GM21447 (cell line): ENCODE data around the gene FCHO2.
"Not testable (repeated sequence)": the region's sequence is repeated elsewhere in the genome, so short reads cannot be mapped to it uniquely, and the experiment has no call there.

Source experiments
- ATAC-seq: cut with Tn5 transposase; IDR thresholded peaks from one replicate; pipeline ENCODE4 v1.9.1; 2021; ENCODE audit not compliant: unreplicated experiment

FCHO2 gene

DNA sequence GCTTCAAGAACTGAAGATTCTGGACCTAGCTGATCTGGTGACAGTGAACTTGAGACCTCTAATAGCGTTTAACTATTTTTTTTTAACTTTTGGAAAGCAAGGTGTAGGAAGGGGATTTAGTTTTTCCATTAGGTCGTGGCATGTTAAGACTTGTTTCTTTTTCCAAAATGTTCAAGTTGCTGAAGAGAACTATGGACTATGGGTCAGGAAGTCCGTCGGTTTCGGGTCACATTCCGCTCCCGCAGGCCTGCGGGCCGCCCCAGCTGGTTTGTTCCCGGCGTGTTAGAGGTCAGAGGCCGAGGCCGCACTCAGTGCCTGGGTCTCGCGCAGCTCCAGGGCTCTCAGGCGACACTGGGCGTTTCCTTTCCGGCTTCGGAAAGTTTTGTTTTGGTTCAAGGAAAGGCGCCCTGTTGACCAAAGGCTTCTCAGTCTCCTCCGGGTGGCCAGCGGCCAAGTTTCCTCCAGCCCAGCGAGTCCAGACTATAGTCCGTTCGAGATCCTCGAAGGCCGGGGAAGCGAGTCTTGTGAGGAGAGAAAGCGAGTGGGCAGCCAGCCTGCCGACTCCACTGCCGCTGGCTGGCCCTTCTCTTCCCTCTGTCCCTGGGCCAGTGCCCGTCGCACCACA is 586 bp upstream of the FCHO2 start:
- ATAC-seq: peak; percentile 44

DNA sequence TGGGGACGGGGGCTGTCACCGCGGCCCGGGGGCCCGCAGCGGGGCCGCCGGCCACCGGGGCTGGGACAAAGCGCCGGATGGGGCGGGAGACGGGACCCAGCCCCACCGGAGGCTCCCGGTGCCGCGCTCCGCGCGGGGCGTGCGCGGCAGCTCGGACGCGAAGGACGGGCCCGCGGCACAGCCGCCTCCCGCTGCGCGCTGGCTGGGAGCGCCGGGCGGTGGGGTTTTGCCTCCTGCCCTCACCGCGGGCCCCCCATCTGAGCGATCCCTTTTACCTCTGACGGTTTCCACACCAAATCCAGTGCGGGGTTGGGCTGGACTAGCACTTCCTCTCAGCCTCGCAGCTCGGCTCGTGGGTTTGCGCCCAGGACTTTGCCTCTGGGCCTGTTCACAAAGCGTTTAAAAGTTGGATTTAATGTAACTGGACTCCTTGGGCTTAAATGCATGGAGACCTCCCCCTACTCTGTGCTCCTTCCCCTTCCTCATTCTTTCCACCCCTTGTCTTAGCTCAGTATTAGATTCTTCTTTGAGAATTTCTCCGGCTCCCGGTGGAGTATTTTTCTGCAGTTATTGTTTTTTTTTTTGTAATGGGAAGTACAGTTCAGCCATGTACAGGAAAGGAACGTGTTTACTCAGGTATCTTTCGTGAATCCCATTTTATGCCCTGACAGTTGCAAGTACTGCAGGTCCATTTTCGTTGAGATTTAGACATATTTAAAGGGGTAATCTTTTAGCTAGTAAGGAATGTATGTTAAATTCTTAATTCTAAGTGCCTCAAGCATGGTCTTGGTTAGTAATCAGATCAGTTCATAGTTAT is 691 bp downstream of the FCHO2 start:
- peak; percentile 38 for ATAC-seq

DNA sequence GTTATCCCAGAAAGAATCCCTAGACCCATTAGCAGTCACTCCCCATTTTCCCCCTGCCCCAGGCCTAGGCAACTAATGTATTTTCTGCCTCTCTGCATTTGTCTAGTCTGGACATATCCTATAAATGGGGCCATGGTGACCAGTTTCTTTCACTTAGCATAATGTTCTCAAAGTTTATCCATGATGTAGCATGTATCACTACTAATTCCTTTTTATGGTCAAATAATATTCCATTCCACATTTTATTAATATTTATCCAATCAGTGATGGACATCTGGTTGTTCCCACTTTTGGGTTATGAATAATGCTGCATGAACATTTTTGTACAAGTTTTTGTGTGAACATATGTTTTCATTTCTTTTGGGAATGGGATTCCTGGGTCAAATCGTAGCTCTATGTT is 1.5 kb downstream of the FCHO2 start:
- no peak for ATAC-seq

DNA sequence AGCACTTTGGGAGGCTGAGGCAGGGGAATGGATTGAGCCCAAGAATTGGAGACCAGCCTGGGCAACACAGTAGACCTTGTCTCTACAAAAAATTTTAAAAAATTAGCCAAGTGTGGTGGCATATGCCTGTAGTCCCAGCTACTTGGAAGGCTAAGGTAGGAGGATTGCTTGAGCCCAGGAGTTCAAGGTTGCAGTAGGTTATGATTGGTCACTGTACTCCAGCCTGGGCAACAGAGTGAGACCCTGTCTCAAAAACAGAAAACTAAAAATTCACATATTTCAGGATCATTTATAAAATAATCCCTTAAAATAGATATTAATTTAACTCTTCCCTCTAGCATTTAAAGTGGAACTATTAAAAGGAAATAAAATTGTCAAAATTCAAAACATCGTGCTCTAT is 3.4 kb downstream of the FCHO2 start:
- ATAC-seq: no peak

DNA sequence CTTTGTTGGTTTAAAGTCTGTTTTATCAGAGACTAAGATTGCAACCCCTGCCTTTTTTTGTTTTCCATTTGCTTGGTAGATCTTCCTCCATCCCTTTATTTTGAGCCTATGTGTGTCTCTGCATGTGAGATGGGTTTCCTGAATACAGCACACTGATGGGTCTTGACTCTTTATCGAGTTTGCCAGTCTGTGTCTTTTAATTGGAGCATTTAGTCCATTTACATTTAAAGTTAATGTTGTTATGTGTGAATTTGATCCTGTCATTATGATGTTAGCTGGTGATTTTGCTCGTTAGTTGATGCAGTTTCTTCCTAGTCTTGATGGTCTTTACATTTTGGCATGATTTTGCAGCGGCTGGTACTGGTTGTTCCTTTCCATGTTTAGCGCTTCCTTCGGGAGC is 18.6 kb downstream of the FCHO2 start:
- ATAC-seq: not testable (repeated sequence)

GRCh38 chr5:72976810-72977209 is 21.0 kb downstream of the FCHO2 start:
- not testable (repeated sequence) for ATAC-seq

DNA sequence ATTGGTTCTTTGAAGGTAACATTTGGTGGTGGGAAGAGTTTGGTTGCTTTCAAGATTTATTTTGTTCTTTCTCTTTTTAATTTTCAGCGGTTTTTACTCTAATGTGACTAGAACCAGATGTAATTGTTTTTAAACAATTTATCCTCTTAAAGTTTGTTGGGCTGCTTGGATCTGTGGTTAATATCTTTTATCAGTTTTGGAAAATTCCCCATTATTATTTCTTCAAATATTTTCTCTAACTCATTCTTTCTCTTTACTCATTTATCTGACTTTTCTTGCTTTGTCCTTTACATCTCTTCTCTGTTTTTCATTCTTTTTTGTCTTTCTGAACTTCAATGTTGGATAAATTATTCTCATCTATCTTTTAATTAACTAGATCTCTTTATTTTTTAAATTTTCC is 29.9 kb downstream of the FCHO2 start:
- no peak for ATAC-seq

DNA sequence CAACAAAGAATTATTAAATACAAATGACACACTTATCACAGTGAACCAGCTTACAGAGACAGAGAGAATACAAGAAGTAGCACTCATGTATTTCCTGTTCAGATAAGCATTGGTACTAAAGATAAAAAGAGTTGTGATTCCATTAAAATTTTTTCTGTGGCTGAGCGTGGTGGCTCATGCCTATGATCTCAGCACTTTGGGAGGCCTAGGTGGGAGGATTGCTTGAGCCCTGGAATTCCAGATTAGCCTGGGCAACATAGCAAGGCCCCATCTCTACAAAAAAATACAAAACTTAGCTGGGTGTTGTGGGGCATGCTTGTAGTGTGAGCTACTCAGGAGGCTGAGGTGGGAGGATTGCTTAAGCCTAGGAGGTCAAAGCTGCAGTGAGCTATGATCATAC is 32.9 kb downstream of the FCHO2 start:
- ATAC-seq: no peak

DNA sequence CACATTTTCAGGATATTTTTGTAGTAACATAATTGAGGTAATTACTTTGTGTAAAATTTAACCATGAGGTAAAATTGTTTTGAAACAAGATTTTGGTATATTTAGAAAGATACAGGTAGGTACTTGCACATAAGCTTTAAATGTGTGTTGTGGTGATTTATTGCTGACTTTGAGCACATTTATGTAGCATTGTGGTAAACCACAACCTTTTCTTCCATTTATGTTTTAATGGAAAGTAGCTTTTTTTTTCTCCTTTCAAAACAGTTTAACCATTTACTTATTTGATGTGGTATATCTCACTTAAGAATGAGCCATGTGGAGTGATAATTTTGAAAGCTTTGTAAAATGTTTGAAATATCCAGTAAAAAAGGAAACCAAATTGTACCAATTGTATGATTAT is 35.6 kb downstream of the FCHO2 start:
- no peak for ATAC-seq

DNA sequence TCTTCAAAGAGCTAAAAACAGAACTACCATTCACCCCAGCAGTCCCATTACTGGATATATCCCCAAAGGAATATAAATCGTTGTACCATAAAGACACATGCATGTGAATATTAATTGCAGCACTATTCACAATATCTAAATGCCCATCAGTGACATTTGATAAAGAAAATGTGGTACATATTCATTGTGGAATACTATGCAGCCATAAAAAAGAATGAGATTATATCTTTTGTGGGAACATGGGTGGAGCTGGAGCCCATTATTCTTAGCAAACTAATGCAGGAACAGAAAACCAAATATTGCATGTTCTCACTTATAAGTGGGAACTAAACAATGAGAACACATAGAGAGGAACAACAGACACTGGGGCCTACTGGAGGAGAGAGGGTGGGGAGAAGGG is 38.7 kb downstream of the FCHO2 start:
- ATAC-seq: no peak

GRCh38 chr5:72996632-72997031 is 40.8 kb downstream of the FCHO2 start:
- no peak for ATAC-seq

DNA sequence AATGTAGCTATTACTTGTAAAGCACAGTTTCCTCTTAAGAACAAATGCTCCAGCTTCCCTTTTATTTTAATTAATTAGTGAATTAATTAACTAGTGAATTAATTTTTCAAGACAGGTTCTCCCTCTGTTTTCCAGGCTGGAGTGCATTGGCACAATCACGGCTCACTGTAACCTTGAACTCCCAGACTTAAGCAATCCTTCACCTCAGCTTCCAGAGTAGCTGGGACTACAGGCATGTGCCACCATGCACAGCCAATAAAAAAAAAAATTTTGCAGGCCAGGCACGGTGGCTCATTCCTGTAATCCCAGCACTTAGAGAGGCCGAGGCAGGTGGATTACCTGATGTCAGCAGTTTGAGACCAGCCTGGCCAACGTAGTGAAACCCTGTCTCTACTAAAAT is 44.1 kb downstream of the FCHO2 start:
- ATAC-seq: no peak

- no peak for ATAC-seq
Observed at GRCh38 chr5:73005886-73006285, 50.0 kb downstream of the FCHO2 start.

DNA sequence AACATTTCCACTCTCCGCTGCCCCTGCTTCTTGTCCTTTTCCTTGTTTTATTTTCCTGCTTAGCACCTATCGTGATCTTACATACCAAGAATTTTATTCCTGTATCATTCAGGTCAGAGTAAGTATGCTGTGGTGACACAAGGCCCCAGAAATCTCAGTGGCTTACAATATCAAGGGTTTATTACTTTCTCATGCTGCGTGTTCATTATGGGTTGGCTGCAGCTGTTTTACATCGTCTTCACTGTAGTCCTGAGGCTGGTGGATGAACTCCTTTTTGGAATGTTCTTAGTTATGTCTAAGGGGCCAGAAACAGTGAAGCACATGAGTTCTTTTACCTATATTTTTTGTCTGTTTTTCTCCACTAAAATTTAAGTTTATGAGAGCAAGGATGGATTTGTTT is 51.2 kb downstream of the FCHO2 start:
- no peak for ATAC-seq

DNA sequence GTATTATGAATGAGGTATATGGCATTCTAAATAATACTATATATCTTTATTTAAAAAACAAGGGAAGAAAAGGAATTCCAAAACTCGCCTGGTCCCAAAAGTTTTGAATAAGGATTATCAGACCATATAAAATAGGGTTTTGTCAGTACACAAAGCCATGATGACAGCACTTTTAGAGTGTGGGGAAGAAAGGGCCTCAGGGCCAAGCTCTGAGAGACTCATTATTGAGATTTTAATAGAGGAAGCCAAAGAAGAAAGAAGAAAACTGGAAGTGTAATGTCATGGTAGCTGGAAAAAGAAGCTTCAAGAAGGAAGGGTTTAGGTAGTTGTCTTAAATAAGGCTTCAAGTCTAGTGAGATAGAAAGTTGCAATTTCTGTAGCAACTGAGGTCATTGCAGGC is 53.0 kb downstream of the FCHO2 start:
- no peak for ATAC-seq

- ATAC-seq: not testable (repeated sequence)
Observed at GRCh38 chr5:73011612-73012011, 55.8 kb downstream of the FCHO2 start.

DNA sequence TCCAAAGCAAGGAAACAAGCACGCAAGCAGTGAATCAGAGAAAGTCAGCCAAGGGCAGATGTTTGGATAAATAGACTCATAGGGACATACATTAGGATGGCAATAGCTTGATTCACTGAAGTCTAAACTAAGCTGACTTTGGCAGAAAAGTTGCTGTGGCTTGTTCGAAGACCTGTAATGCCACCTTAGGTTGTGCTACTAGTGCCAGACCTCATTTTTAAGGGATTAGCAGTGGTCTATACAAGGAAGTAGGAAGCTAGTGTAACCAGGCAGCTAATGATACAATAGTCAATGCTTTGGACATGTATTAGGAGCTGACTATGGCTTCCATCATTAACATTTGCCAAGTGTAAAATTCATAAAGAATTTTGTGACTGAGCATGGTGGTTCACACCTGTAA is 63.1 kb downstream of the FCHO2 start:
- ATAC-seq: no peak

- ATAC-seq: no peak
Observed at GRCh38 chr5:73019766-73020165, 63.9 kb downstream of the FCHO2 start.

- no peak for ATAC-seq
Observed at GRCh38 chr5:73022471-73023169, 66.8 kb downstream of the FCHO2 start.

GRCh38 chr5:73024946-73025544 is 69.2 kb downstream of the FCHO2 start:
- not testable (repeated sequence) for ATAC-seq

GRCh38 chr5:73027361-73027760 is 71.5 kb downstream of the FCHO2 start:
- ATAC-seq: no peak

DNA sequence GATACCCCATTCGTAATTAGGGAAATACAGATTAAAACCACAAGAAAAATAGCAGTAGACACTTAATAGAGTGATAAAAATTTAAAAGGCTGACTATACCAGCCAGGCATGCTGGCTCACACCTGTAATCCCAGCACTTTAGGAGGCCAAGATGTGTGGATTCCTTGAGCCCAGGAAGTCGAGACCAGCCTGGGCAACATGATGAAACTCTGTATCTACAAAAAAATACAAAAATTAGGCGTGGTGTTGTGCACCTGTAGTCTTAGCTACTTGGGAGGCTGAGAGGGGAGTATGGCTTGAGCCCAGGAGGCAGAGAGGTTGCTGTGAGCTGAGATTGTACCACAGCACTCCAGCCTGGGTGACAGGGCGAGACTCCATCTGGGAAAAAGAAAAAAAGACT is 72.0 kb downstream of the FCHO2 start:
- no peak for ATAC-seq
